Left cardiac atrium (tissue), 4 donors: ENCODE data around the gene ARHGAP31. TPM values are rescaled to one million over a fixed set of nuclear protein-coding genes. Genes with fewer than 3 reads are reported as not detected.
"Not testable (repeated sequence)": the region's sequence is repeated elsewhere in the genome, so short reads cannot be mapped to it uniquely, and the experiment has no call there.

Experiments used
- ATAC-seq, 2 donors: fragments of 200-7000 bp; cut with Tn5 transposase; one replicate each; pipeline ENCODE4 v1.9.1; 2020; ENCODE audit warnings: mild to moderate bottlenecking in 2 of 2, moderate library complexity in 2 of 2
- DNase-seq: peaks from one replicate; pipeline ENCODE4 v3.0.0-alpha.2; 2020
- intact Hi-C, 2 donors: fragments of 100-400 bp; cut with DNase I; formaldehyde crosslinking; loops; one replicate each; pipeline versions ENCODE4 v1.14.1 to v1.15.1; 2022 to 2023
- long read RNA-seq: library from polyadenylated mRNA; unstranded; transcript quantifications from one replicate; pipeline ENCODE4 v2.0.0, GENCODE V29; 2021
- total RNA-seq, 2 donors: library from RNA; stranded (reverse); fragmentation: NEBNext Ultra II Directional; extraction: Animal tissue kit (Norgen Biotek cat#: 25700); gene quantifications; one replicate each; pipeline ENCODE4 v1.2.1, GENCODE V29; 2021
- donor health status: DM: no; HTN: yes; CAD: no.
- donor health status: DM: no; HTN: yes; CAD: no; lungs with severe emphysema.
- donor health status: DM: yes; HTN: yes; CAD: no.
- donor health status: Dilated cardiomyopathy.

Gene ARHGAP31, protein sequence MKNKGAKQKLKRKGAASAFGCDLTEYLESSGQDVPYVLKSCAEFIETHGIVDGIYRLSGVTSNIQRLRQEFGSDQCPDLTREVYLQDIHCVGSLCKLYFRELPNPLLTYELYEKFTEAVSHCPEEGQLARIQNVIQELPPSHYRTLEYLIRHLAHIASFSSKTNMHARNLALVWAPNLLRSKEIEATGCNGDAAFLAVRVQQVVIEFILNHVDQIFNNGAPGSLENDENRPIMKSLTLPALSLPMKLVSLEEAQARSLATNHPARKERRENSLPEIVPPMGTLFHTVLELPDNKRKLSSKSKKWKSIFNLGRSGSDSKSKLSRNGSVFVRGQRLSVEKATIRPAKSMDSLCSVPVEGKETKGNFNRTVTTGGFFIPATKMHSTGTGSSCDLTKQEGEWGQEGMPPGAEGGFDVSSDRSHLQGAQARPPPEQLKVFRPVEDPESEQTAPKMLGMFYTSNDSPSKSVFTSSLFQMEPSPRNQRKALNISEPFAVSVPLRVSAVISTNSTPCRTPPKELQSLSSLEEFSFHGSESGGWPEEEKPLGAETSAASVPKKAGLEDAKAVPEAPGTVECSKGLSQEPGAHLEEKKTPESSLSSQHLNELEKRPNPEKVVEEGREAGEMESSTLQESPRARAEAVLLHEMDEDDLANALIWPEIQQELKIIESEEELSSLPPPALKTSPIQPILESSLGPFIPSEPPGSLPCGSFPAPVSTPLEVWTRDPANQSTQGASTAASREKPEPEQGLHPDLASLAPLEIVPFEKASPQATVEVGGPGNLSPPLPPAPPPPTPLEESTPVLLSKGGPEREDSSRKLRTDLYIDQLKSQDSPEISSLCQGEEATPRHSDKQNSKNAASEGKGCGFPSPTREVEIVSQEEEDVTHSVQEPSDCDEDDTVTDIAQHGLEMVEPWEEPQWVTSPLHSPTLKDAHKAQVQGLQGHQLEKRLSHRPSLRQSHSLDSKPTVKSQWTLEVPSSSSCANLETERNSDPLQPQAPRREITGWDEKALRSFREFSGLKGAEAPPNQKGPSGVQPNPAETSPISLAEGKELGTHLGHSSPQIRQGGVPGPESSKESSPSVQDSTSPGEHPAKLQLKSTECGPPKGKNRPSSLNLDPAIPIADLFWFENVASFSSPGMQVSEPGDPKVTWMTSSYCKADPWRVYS (N-terminal part only)
- total RNA-seq = 10 to 100 TPM; 33.5 to 44.0 TPM
- long read RNA-seq, full-length matches to known transcripts = 2 of 36 reads
- long read RNA-seq, partial matches to known transcripts = 29 of 36 reads
- long read RNA-seq, other reads (novel, unspliced or antisense) = 5 of 36 reads

DNA sequence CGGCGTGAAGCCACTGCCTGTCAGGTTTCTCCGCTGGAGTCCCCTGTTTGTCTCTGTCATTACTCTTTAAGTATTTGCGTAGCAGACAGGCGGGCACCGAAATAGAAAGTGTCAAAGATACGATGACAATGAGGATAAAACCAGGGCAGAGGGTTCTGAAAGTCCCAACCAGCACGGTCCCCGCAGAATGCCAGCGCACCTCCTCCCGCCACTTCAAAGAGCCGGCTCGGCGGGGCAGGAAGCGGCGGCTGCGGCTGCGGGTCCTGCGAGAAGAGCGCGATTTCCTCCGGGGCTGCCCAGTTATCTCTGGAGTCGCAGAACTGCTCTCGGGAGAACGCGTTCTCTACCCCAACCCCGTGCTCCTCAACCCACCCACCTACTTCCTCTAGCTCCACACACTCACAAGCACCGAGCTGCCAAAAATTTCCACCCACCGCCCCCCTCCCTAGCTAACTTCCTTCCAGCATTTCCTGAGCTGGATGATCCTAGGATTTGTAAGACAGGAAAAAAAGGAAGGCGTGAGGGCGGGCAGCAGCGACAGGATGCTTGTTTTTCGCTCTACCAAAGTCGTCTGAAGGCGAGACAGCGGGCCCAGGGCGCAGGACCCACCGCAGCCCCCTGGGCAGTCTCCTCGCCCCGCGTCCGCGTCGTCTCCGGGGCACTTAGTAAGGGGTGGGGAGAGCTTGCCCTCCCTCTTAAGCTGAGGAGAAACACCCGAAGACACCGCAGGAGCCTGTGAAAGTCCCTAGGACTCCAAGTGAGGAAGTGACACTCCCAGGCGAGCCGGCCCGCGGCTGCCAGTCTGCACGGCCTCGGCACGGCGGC is at the start of gene ARHGAP31:
ARHGAP31 (plus strand) TSS at position 513 of the 825 bp plus-strand sequence. CDS start 522 bp downstream, outside the sequence.
- ATAC-seq (peak; percentile 69 to 82), DNase-seq (peak; percentile 86)
- intact Hi-C loops = loop anchor here in 1 of 2 donors (10.0 kb wide), 1 partner anchor 171 kb away; the partner anchor contains the start of genes POGLUT1 and TMEM39A

- DNase-seq (peak; percentile 63), ATAC-seq (peak in 1 of 2 donors; percentile 14)
- intact Hi-C loops = no loop called here
Measured at GRCh38 chr3:119245778-119246177, 48.4 kb upstream of the ARHGAP31 start.

GRCh38 chr3:119255214-119255613 is 39.0 kb upstream of the ARHGAP31 start:
- intact Hi-C loops = no loop called here
- DNase-seq (no peak), ATAC-seq (no peak)

GRCh38 chr3:119257111-119257510 is 37.1 kb upstream of the ARHGAP31 start:
- ATAC-seq (no peak), DNase-seq (no peak)
- intact Hi-C loops = no loop called here

- peak; percentile 82 to 96 for ATAC-seq
Measured at GRCh38 chr3:119257654-119258410, 36.4 kb upstream of the ARHGAP31 start.

DNA sequence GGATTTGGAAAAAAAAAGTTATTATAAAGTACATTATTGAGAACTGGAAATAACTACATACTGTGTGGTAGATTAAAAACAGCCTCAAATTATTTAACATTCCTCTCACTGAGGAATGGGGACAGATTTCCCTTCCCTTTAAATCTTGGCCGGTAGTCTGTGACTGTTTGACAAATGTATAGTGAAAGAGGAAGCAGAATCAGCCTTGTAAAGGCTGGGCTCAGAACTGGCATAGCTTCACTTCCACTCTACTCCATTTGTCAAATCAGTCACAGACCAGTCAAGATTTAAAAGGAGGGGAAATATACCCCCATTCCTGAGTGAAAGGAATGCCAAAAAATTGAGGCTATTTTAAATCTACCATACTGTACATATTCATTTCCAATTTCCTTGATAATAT is 35.3 kb upstream of the ARHGAP31 start:
- DNase-seq (no peak), ATAC-seq (peak in 1 of 2 donors; percentile 37)
- intact Hi-C loops = no loop called here

More at GRCh38 chr3:119257654-119258410, 36.4 kb upstream of the ARHGAP31 start:
- DNase-seq = no peak
- intact Hi-C loops = no loop called here

- no peak for ATAC-seq
- no peak for DNase-seq
- intact Hi-C loops = no loop called here
Measured at GRCh38 chr3:119259821-119260220, 34.4 kb upstream of the ARHGAP31 start.

- intact Hi-C loops = no loop called here
- ATAC-seq (no peak), DNase-seq (no peak)
Measured at GRCh38 chr3:119261055-119261454, 33.1 kb upstream of the ARHGAP31 start.

- intact Hi-C loops = loop anchor here in 1 of 2 donors (10.0 kb wide), 1 partner anchor 415 kb away; no protein-coding TSS in a partner anchor
- not testable (repeated sequence) for DNase-seq
Measured at GRCh38 chr3:119270212-119270611, 24.0 kb upstream of the ARHGAP31 start.

GRCh38 chr3:119276680-119277079 is 17.5 kb upstream of the ARHGAP31 start:
- no peak for ATAC-seq
- DNase-seq = no peak
- intact Hi-C loops = loop anchor here (5.0 to 10.0 kb wide), 3 partner anchors 76 to 408 kb away; no protein-coding TSS in a partner anchor

More at GRCh38 chr3:119270212-119270611, 24.0 kb upstream of the ARHGAP31 start:
- ATAC-seq = not testable (repeated sequence)

DNA sequence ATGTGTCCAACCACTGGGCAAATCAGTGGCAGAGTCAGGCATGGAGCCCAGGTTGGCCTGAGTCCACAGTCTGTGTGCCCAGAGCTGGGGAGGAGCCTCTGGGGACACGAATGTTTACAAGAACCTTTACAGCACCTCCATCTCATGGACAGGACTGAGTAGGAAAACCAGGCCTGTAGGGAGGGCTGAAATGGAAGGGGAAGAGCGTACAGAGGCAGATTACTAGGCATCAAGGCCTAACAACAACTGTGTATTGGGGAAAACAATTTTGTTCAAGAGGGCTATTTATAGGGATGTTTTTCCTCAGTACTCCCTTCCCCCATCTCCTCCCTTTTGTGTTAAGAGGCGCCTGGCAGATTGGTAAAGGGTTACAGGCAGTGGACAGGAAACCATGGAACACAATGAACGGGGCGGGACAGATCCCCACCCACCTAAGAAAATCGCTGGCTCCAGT is 15.1 kb upstream of the ARHGAP31 start:
- intact Hi-C loops = loop anchor here (5.0 to 10.0 kb wide), 3 partner anchors 73 to 406 kb away; no protein-coding TSS in a partner anchor
- peak; percentile 71 for DNase-seq
- ATAC-seq = peak; percentile 84 to 86

DNA sequence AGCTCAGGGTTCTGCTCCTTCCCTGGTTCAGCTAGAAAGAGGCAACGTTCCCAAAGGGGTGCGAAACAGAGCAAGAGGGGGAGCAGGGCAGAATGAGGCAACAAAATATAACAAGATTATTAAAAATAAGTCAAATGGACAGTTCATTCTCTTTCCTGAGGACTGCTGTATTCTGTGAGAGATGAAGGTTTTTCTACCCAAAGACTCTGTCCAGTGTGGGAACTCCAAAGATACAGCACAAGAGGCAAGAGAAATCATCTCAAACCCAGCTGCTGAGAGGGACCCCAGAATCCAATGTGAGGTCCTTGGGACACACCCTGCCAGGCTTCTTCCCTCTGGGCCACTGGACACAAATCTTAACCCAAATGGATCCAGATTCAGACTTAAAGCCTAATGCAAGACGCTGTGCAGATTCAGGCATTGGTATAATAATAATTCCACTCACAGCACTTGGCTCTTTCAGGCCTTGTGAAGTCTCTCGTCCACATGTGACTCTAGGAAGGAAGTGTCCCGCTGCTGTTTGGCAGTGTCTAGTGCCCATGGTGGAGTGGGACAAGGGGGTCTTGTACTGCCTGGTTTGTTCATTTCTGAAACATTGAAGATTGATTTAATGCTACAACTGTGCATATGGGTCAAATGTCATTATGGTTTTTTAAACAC is 14.5 kb upstream of the ARHGAP31 start:
- ATAC-seq = peak in 1 of 2 donors; percentile 17
- DNase-seq = no peak
- intact Hi-C loops = loop anchor here (5.0 to 10.0 kb wide), 3 partner anchors 73 to 405 kb away; no protein-coding TSS in a partner anchor

- DNase-seq (no peak), ATAC-seq (no peak)
- intact Hi-C loops = no loop called here
Measured at GRCh38 chr3:119288669-119289403, 5.3 kb upstream of the ARHGAP31 start.

GRCh38 chr3:119289404-119289770 is 4.8 kb upstream of the ARHGAP31 start:
- ATAC-seq (no peak), DNase-seq (no peak)
- intact Hi-C loops = no loop called here

- no peak for ATAC-seq
- intact Hi-C loops = loop anchor here in 1 of 2 donors (10.0 kb wide), 1 partner anchor 174 kb away; the partner anchor contains the start of genes POGLUT1 and TMEM39A
- DNase-seq = no peak
Measured at GRCh38 chr3:119290613-119291012, 3.6 kb upstream of the ARHGAP31 start.
